ENCODE measurements around the gene KLHL6.
"Not testable (repeated sequence)": the region's sequence is repeated elsewhere in the genome, so short reads cannot be mapped to it uniquely, and the experiment has no call there.

KLHL6 gene, protein sequence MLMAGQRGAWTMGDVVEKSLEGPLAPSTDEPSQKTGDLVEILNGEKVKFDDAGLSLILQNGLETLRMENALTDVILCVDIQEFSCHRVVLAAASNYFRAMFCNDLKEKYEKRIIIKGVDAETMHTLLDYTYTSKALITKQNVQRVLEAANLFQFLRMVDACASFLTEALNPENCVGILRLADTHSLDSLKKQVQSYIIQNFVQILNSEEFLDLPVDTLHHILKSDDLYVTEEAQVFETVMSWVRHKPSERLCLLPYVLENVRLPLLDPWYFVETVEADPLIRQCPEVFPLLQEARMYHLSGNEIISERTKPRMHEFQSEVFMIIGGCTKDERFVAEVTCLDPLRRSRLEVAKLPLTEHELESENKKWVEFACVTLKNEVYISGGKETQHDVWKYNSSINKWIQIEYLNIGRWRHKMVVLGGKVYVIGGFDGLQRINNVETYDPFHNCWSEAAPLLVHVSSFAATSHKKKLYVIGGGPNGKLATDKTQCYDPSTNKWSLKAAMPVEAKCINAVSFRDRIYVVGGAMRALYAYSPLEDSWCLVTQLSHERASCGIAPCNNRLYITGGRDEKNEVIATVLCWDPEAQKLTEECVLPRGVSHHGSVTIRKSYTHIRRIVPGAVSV

DNA sequence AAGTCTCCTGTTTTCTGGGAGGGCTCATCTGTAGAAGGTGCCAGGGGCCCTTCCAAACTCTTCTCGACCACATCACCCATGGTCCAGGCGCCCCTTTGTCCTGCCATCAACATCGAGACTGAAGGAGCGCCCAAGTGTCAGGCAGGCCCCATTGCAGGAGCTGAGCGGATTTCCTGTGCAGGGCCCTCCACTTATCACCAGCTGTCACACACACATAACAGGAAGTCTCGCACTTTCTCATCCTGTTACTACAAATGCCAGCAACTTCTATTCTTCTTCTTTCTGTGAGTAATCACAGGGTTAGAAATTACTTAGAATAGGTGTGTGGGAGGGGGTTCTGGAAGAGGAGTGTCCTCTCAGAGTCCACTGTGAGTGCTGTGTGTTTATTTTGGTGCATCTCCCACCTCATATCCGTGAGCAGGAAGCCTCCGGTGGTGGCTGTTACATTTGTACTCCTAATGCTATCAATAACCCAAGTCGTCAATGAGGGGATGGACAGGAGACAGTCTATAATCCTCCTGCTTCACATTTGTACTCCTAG lies at the start of gene KLHL6:
Gene KLHL6, minus strand, starts transcription at position 166 of the 541 bp plus-strand sequence. Its CDS starts 53 bp downstream, at position 113.
- DNase-seq: peak; percentile 56 to 68

DNA sequence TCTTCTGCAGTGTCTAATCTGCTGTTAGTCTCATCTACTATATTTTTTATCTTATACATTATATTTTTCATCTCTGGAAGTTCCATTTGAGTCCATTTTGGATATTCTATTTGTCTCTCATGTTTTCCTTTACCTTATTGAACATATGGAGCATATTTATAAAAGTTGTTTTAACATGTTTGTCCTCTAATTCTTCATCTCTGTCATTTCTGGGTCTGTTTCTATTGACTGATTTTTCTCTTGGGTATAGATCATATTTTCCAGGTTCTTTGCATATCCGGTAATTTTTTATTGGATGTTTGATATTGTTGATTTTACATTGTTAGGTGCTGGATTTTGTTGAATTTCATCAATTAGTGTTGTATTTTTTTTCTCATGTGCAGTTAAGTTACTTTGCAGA lies 42.5 kb upstream of the KLHL6 start:
- no peak for DNase-seq

DNA sequence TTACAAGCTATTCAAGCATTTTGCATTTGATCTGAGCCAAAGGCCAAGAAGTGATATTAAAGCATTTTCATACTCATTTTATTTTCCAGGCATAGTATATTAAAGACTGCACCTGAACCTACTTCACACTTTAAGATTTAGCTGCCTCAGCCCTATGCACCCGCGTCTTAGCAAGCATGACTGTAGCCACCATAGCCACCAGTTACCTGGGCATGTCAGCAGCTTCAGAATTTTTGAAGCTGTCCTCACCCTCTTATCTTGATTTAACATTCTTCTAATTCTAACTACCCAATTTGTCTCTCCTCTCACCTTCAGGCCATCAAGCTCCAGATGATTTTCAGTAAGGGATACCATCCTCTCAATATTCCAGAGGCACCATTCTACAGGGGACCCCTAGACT lies 39.1 kb upstream of the KLHL6 start:
- no peak for DNase-seq

DNA sequence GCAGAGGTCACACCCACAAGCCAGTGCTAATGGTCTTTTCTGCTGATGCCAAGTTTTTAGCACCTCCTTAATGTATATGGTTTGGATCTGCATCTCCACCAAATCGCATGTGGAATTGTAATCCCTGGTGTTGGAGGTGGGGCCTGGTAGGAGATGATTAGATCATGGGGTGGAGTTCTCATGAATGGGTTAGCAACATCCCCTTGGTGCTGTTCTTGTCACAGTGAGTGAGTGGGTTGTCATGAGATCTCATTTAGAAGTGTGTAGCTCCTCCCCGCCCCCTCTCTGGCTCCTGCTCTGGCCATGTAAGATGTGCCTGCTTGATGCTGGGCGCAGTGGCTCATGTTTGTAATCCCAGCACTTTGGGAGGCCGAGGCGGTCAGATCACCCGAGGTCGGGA lies 37.3 kb upstream of the KLHL6 start:
- no peak for DNase-seq

DNA sequence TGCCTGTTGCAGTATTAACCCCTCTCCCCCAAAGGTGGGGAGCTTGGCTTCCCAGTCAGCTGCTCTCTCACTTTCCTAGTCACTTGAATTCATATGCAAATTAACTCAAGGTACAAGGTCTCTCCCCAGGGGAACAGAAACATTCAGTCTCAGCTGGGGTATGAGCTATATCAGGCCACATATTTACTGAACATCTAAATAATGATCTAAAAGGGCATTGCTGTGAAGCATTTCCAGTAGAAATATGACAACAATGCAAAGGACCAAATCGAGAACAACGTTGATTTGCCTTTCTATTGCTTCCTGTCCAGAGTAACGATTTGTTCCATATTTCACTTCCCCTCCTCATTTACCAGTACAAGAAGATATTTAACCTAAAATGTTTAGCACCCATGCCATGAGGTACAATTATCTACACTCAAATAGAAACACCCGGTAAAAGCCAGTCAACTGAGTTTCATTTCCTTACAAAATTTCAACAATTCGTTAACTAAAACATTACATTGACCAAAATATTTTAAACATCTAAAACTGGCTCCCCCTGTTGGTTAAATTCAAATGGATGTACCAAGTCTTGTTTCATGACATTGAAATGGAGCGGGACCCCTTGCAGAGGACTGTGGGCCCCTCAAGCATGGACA lies 36.5 kb upstream of the KLHL6 start:
- DNase-seq: no peak

DNA sequence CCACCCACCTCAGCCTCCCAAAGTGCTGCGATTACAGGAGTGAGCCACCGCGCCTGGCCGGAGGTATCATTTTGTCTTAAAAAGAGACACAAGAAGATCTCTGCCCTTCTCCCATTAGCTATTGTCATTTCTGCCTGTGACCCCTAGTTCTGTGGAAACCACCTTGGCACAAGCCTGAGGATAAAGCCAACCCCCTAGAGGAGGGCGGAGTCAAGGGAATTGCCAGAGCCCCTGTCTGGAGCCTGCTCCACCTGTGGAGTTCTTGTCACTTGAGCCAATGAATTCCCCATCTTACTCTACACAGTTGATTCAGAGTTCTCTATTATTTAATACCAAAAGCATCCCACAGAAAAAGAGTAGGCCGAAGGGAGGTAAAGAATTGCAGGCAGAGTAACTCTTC lies 34.9 kb upstream of the KLHL6 start:
- no peak for DNase-seq

DNA sequence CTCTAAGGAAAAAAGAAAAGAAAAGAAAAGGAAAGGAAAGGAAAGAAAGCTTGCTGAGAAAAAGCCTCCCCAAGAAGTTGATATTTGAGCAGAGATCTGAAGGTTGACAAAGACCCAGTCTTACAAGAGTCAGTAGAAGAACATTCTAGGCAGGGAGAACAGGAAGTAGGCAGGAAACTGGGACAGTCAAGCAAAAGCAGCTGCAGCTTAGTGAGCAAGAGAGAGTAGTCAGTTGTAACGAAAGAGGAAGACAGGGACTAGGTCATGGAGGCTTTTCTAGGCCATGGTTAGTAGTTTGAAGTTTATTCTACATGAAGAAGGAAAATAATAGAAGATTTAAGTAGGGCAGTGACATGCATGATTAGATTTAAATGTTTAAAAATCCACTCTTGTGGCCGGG lies 31.8 kb upstream of the KLHL6 start:
- no peak for DNase-seq

DNA sequence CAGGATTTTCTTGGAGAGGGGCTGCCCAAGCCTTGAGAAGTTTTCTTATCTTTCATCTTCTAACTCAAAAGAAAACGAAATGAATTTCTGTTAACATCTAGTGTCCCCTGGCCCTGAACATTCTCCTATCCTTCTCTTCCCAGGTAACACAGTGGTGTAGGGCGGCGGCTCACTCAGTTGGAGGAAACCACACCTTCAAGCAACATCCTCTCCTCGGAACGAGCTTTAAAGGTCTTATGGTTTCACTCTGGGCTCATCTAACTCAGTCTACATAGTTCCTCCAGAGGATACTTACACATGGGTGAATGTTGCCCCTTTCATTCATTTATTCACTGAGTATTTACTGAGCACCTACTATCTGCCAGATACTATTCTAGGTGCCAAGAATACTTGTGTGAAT lies 31.0 kb upstream of the KLHL6 start:
- no peak for DNase-seq

DNA sequence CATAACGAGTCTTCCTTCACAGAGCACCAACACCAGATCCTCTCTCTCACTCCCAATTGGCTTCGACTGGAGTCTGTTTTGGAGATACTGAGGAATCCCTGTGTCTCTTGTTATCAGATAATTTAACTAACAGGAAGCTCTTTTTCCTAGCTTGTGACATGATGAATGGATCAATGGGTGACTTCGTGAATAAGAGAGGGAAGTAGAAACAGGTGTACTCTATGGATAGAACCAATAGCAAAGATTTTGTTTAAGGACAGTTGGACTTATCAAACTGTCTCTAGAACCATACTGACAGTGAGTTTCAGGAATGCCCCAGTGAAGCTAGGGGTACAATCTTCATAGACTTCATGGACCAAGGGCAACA lies 29.4 kb upstream of the KLHL6 start:
- no peak for DNase-seq

DNA sequence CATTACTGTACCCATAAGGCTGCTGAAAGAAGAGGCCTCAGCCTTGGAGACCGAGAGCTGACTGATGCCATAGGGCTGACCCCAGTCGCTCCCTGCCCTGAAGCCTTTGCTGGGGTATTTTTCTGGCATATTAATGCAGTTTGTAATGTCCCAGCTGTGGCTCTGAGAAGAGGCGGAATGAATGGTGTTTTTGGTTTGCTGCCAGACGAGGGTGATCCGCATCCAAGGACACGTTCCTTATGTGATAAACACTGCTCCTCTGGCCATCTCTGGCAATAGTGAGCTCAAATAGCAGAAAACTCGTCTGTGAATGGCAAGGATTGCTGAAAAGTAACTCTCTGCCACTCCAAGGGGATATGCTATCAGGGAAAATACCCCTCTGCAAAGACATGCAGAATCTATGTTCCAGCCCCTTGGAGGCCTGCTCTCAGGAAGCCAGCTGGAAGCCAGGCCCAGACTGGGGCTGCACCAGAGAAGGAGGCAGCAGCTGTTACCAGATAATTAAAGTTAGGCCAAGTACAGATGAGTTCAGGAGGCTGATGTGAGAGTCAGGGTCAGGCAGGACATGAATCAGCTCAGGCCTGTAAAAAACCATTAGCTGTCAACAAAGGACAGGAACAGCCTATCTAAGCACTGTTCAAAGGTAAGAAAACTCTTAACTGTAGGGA lies 28.9 kb upstream of the KLHL6 start:
- no peak for DNase-seq

DNA sequence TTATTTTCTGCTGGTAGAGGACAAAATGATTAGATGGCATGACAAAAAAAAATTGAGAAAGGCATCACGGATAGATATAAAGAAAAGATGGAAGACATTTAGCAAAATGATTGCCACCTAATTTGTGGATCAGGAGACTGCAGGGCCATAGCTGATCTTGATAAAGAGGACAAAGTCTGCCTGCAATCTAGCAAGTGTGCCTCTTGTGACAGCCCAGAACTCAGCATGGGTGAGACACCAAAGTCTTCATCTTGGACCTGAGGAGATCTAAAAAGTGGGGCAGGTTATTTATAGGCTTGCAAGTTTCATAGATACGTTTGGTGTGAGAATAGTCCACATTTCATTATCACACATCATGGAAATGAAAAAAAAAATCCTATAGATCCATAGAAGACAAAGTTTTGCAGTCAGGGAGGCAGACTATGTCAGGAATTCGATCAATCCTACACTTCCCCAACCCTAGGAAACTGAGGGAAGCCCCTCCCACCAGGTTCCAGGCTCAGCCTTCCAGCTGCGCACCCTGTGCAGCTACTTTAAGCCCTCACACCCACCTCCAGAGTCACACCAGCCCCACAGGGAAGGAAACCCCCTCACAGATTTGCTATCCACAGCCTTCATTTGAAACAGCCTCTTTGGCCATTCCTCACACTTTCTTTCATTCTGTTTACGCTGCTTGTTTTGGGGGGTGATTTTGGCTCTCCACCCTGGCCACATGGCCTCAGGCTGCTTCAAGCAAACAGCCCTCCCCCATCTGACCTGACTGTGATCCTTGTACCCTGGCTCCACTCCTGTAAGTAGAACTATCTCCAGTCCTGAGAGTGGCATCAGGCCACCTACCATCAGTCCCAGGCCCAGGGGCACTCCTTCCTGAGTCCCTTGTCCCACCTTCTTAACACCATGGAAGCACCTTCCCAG lies 28.1 kb upstream of the KLHL6 start:
- no peak for DNase-seq

DNA sequence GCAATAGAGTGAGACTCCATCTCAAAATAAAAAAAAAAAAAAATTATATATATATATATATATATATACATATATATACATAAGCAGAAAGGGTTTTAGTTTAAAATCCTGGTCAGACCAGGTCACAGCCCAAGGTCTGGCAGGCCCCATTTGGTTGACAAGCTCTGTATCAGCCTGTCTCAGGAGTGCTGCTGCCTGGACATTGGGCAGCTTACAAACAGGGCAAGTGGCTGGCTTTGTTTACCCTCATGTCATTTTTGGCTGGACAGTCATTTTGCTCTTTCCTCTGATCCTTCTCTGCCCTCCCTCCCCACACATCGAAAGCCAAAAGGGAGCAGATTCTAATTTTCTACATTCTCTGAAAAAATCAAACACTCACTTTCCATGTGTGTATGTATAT lies 26.7 kb upstream of the KLHL6 start:
- DNase-seq: no peak

DNA sequence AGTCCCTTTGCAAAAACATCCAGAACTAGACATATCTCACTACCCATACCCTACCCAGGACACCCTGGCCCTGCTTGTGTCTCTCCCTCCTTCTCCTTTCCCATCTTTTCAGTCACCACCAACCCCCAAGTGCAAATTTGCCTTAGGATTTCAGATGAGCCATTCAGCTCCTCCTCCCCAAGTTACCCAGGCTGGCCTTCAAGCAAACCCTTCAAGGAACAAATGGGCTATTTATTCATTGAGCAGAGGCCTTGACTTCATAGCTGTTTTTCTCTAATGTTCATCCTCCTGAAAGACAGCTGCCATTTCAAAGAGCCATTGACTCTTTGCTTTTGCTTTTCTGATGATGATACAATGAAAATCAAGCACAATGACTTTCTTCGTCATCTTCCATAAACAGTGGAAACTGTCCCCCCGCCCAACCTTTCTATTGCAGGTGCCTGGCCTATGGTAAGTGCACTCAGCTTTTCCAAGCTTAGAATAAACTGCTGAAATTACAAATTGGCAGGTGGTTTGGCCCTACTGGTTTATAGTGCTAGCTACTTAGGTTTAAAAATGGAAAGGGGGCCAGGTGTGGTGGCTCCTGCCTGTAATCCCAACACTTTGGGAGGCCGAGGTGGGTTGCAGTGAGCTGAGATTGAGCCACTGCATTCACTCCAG lies 26.1 kb upstream of the KLHL6 start:
- no peak for DNase-seq

DNA sequence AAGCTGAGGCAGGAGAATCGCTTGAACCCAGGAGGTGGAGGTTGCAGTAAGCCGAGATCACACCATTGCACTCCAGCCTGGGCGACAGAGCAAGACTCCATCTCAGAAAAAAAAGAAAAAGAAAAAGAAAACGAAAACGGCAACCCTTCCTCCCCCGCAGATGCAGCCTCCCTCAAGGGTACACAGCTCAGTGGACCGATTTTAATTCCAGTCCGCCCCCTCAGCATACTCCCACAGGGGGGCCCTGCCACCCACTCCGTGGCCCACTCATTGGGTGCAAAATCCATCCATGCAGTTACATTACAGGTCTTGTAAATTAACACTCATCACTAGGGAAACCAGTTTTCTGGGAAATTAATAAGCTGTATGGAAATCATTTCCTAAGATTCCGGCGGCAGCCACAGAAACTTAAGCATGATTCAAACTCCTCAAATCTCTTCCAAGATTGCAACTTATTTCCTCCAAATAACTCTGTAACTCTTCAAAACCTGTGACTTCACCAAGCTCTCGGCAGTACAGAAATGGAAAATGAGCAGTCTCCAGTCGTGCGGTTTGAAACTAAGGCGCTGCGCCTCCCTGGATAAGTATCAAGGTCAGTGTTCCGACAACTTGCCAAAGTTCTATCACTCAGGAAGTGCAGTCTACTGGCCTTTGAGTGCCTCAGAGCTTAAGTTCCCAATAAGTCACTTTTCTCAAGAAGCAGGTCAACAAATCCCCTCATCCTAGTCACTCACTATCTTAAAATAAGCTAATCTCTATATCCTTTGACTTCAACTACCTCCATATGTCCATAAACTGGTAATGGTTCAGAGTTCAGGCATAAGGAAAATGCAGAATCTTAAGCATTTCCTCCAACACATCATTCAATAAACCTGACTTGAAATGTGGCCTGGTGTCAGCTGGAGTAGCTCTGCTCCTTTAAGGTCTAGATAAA lies 24.7 kb upstream of the KLHL6 start:
- DNase-seq: no peak

DNA sequence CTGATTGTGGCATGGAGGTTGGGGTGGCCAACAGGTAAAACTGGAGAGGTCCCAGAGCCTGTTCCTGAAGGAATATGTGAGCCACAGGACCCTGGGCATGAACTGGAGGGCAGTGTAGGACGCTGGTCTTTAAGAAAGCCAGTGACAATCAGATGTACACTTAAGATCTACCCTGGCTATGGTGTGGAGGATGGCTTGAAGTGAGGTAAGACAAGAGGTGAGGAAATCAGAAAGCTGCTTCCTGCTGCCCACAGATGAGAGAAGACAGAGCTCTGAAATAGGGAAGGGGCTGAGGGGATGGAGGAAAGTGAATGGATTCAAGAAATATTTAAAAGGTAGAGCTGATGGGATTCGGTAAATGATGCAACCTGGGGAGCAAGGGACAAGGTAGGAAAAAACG lies 22.7 kb upstream of the KLHL6 start:
- DNase-seq: no peak

DNA sequence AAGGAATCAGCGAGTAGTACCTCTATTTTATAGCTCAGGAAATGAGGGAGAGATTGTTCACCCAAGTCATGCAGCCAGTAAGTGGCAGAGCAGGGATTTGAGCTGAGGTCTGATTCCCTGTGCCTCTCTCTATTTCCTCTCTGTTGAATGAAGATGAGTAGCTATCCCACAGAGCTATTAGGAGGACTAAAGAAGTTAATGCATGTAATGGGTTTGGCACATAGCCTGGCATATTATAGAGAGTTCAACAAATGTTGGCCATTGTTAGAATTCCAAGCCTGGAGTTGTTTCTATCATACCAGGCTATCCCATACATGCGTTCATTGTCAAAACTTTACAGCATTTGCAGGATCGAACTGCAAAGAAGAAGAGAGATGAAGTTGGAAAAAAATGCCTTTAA lies 21.8 kb upstream of the KLHL6 start:
- DNase-seq: no peak

DNA sequence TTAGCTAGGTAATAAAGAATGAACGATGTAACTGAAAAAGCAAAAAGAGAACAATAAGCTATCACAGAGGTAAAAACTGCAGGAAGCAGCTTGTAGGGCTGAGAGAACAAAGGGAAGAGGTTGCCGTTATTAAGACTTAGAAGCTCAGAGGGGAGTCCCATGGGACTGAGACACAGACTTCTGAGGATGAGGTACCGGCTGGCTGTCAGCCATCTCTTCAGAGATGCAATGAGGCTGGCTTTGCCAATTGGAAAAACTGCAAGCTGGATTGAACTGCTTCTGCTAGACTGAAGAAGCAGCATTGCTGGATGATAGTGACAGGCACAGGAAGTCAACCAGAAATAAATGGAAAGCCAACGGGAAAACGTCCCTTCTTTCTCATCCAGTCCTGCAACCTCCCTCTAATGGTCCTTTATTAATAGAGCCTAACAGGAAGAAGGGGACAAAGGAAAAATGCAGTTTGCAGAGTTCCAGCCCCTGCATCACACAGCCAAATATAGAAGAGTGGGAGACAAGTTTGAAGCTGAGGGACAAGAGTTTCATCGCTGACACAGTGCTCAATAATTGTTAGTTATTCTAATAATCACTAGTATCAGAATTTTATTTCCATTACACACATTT lies 21.1 kb upstream of the KLHL6 start:
- DNase-seq: no peak

DNA sequence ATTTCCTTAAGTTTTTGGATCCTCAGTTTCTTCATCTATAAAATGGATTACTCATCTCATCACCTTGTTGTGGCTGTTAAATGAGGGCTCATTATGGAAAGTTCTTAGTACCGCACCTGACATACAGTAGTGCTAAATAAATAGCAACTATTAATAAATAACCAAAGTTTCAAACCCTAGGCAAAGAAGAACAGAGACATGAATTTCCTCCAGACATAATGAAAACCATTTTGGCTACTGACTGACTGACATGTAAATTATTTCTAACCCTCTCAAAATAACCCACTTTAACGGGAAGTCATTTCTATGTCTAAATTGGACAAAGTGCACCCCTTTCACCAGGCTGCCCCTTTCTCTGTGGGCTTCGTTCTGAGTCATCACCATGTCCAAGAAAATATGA lies 17.4 kb upstream of the KLHL6 start:
- no peak for DNase-seq

DNA sequence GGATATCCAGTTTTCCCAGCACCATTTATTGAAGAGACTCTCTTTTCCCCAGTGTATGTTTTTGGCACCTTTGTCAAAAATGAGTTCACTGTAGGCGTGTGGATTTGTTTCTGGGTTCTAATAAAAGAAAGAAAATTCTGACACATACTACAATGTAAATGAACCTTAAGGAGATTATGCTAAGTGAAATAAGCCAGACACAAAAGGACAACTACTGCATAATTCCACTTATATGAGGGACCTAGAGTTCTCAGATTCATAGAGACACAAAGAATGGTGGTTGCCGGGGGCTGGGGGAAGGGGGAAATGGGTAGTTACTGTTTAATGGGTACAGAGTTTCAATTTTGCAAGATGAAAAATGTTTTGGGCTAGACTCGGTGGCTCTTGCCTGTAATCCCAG lies 14.7 kb upstream of the KLHL6 start:
- not testable (repeated sequence) for DNase-seq

DNA sequence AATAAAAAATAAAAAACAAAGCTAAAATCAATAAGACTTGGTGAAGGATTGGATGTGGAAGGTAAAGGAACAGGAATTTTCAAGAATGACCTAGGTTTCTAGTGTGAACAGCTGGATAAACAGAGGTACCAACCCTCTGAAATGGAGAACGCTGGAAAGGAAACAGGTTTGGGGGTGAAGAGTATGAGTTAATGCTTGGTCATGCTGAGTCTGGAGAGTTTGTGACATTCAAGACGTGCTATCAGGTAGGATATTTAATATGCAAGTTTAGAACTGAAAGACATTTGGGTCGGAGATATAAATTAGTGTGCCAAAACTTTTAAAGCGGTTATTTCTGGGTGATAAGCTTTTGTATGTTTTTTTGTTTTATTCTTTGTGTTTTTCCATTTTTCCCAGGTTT lies 11.4 kb upstream of the KLHL6 start:
- no peak for DNase-seq

All from stimulated activated CD4-positive, alpha-beta T cell treated with anti-CD3 and anti-CD28 coated beads, Interleukin-2, amount 100 ng/mL, for 48 hours (primary cell).